Measurements from ENCODE around the gene DMXL1.

GRCh38 chr5:119032656-119033055 lies 38.2 kb upstream of the DMXL1 start:
- TF ChIP-seq EZH2 (optimal IDR thresholded peaks at IDR 0.05; ENCODE audit: low read depth, low read length) (no peak), EZH2phosphoT487 (IDR thresholded peaks at IDR 0.05; ENCODE audit: low read length) (no peak), CTCF (IDR thresholded peaks at IDR 0.05; ENCODE audit: low read length) (no peak)
